Mesendoderm (in vitro differentiated cells): Measurements from ENCODE around the gene SOD3.

Experiments
- DNase-seq: peaks from one replicate; pipeline ENCODE4 v3.0.0; 2013
- H2AK5ac ChIP-seq: 2 replicates; pipeline ENCODE4 v1.6.1; 2013; ENCODE audit warnings: low read length, inconsistent platforms
- H2BK120ac ChIP-seq: 2 replicates; pipeline ENCODE4 v1.6.1; 2013; ENCODE audit warnings: low read depth, mild to moderate bottlenecking, low read length, moderate library complexity, mixed read lengths
- H2BK15ac ChIP-seq: replicated peaks from 2 replicates; pipeline ENCODE4 v1.6.1; 2013; ENCODE audit warnings: low read depth, mild to moderate bottlenecking, moderate library complexity
- H2BK5ac ChIP-seq: 2 replicates; pipeline ENCODE4 v1.6.1; 2013; ENCODE audit warnings: low read length, inconsistent platforms
- H3K18ac ChIP-seq: 2 replicates; pipeline ENCODE4 v1.6.1; 2013; ENCODE audit warnings: mild to moderate bottlenecking, low read length, mixed read lengths
- H3K23ac ChIP-seq: one replicate; pipeline ENCODE4 v1.6.1; 2013; ENCODE audit warnings: low read length
- H3K27ac ChIP-seq: 2 replicates; pipeline ENCODE4 v1.5.1; 2013; ENCODE audit warnings: low read depth, mild to moderate bottlenecking, inconsistent platforms, low read length, moderate library complexity
- H3K27me3 ChIP-seq: 2 replicates; pipeline ENCODE4 v1.6.1; 2013; ENCODE audit warnings: low read length, control low read depth, mild to moderate bottlenecking, inconsistent platforms; ENCODE audit not compliant: insufficient read depth, poor library complexity
- H3K36me3 ChIP-seq: 2 replicates; pipeline ENCODE4 v1.6.1; 2013; ENCODE audit warnings: low read length, inconsistent platforms; ENCODE audit not compliant: control insufficient read depth, insufficient read depth
- H3K4ac ChIP-seq: one replicate; pipeline ENCODE4 v1.6.1; 2013; ENCODE audit warnings: low read depth, mild to moderate bottlenecking, low read length, moderate library complexity
- H3K4me1 ChIP-seq: 2 replicates; pipeline ENCODE4 v1.6.1; 2013; ENCODE audit warnings: low read depth, low read length, inconsistent platforms; ENCODE audit not compliant: control insufficient read depth
- H3K4me2 ChIP-seq: 2 replicates; pipeline ENCODE4 v1.6.1; 2013; ENCODE audit warnings: low read length
- H3K4me3 ChIP-seq: 2 replicates; pipeline ENCODE4 v1.5.1; 2013; ENCODE audit warnings: mild to moderate bottlenecking, low read length
- H3K56ac ChIP-seq: one replicate; pipeline ENCODE4 v1.6.1; 2013; ENCODE audit warnings: low read length
- H3K79me1 ChIP-seq: 2 replicates; pipeline ENCODE4 v1.6.1; 2013; ENCODE audit warnings: low read length, inconsistent platforms
- H3K79me2 ChIP-seq: 2 replicates; pipeline ENCODE4 v1.6.1; 2013; ENCODE audit warnings: mild to moderate bottlenecking, low read length; ENCODE audit not compliant: control insufficient read depth, insufficient read depth
- H3K9ac ChIP-seq: 2 replicates; pipeline ENCODE4 v1.6.1; 2013; ENCODE audit warnings: low read length, inconsistent platforms
- H4K5ac ChIP-seq: one replicate; pipeline ENCODE4 v1.6.1; 2013; ENCODE audit warnings: low read length
- H4K8ac ChIP-seq: one replicate; pipeline ENCODE4 v1.6.1; 2013; ENCODE audit warnings: low read depth, mild to moderate bottlenecking, control low read depth, low read length, moderate library complexity
- WGBS: extraction: QIAGEN DNeasy Blood & Tissue Kit; methylation state at CpG from one replicate; pipeline ENCODE4 v1.1.7; 2013; ENCODE audit warnings: low lambda C conversion rate, missing lambda C conversion rate; ENCODE audit not compliant: insufficient coverage; ENCODE audit errors: extremely low coverage; 5-methylcytosine and 5-hydroxymethylcytosine counted together

Gene SOD3

DNA sequence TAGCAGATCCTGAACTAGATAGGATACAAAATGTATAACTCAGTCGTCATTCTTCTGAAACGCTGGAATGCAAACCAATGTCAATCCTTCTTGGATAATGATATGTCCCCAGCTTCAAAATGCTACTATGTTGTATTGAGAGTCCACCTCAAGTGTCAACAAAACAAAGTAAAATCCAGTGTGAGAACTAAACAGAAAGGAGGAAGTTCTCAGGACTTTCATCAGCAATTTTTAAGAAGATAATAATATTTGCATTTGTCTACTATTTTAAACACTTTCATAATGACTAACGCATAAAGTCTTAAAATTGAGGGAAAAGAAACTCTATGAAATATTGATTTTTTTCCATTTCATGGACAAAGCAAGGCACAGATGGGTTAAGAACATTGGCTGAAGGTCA, 36.3 kb downstream of the SOD3 start:
- Histone ChIP-seq H3K18ac (no peak overlapping the region), H3K56ac (no peak overlapping the region), H3K27ac (no peak overlapping the region), H4K5ac (no peak overlapping the region), H3K79me1 (no peaks in the 10 kb centered on the region), H2BK120ac (no peak overlapping the region), H3K4ac (no peak overlapping the region), H3K4me1 (no peaks in the 10 kb centered on the region), H2BK15ac (no peak overlapping the region), H2BK5ac (no peak overlapping the region), H2AK5ac (no peak overlapping the region), H3K4me3 (no peak overlapping the region), H3K9ac (no peak overlapping the region), H3K36me3 (no peaks in the 10 kb centered on the region), H3K27me3 (no peaks in the 10 kb centered on the region), H3K79me2 (no peaks in the 10 kb centered on the region), H3K23ac (no peak overlapping the region), H3K4me2 (no peak overlapping the region), H4K8ac (no peak overlapping the region)
- DNase-seq, result no peak
- no CpG with 5 or more reads among the region's 3 CpGs for whole genome bisulfite sequencing

DNA sequence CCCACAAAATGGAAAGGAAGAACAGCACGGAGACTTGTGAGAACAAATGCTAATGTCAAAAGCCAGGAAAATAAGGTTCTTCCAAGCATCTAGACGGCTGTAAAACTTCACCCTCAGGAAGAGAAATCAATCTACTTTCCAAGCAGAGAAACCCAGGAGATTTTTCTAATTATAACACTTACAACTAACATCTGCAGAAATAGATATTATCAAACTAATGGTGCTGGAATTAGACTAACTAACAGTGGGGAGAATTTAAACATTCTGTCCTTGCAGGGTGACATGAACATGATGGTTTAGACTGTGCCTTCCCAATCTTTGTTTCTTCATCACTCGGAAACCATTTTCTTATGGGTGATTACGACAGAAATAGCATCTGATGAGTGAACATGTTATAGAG, 40.3 kb downstream of the SOD3 start:
- H3K79me1 ChIP-seq, result no peaks in the 10 kb centered on the region
- H2BK120ac ChIP-seq, result no peak overlapping the region
- no peak overlapping the region for H3K18ac ChIP-seq
- no peak overlapping the region for H3K27ac ChIP-seq
- no peak for DNase-seq
- H2BK5ac ChIP-seq, result no peak overlapping the region
- no peaks in the 10 kb centered on the region for H3K36me3 ChIP-seq
- H2AK5ac ChIP-seq, result no peak overlapping the region
- H3K27me3 ChIP-seq, result no peaks in the 10 kb centered on the region
- H3K79me2 ChIP-seq, result no peaks in the 10 kb centered on the region
- no peak overlapping the region for H3K23ac ChIP-seq
- no peak overlapping the region for H3K4me3 ChIP-seq
- H4K8ac ChIP-seq, result no peak overlapping the region
- no peak overlapping the region for H3K4ac ChIP-seq
- no CpG with 5 or more reads among the region's 4 CpGs for WGBS
- H3K4me2 ChIP-seq, result no peak overlapping the region
- H4K5ac ChIP-seq, result no peak overlapping the region
- no peak overlapping the region for H3K9ac ChIP-seq
- no peaks in the 10 kb centered on the region for H3K4me1 ChIP-seq
- no peak overlapping the region for H2BK15ac ChIP-seq
- no peak overlapping the region for H3K56ac ChIP-seq

- Histone ChIP-seq H2BK15ac (no peak overlapping the region), H3K4me3 (no peak overlapping the region), H2BK120ac (no peak overlapping the region), H3K23ac (no peak overlapping the region), H3K27me3 (no peaks in the 10 kb centered on the region), H3K4me2 (no peak overlapping the region), H3K9ac (no peak overlapping the region), H3K4ac (no peak overlapping the region), H3K36me3 (no peaks in the 10 kb centered on the region), H2AK5ac (no peak overlapping the region), H3K4me1 (no peaks in the 10 kb centered on the region), H3K79me1 (no peaks in the 10 kb centered on the region), H2BK5ac (no peak overlapping the region), H3K18ac (no peak overlapping the region), H3K56ac (no peak overlapping the region), H4K8ac (no peak overlapping the region), H3K79me2 (no peaks in the 10 kb centered on the region), H3K27ac (no peak overlapping the region), H4K5ac (no peak overlapping the region)
- WGBS, result no CpG with 5 or more reads among the region's 6 CpGs
- DNase-seq, result no peak
Measured at GRCh38 chr4:24836661-24837242, 41.4 kb downstream of the SOD3 start.

DNA sequence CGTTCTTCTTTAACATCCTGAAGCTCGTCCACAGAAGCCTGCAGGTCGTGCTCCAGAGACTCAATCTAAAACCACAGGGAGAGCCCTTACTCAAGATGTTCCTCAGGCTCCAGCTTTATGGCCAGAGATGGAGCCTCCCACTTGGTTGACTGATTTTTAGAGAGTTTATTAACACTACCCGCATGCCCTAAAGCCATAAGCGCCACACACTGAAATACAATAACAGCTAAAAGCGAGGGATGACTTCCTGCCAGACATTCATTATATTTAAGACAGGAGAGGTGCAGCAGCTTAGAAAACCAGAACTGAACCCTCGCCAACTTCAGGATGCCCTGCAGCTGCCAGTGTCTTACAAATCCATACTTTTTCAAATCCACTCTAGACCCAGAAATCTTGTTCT, 42.0 kb downstream of the SOD3 start:
- H3K36me3 ChIP-seq, result no peaks in the 10 kb centered on the region
- no peak overlapping the region for H3K9ac ChIP-seq
- no peak overlapping the region for H4K8ac ChIP-seq
- DNase-seq, result no peak
- H2BK5ac ChIP-seq, result no peak overlapping the region
- no peaks in the 10 kb centered on the region for H3K4me1 ChIP-seq
- no peak overlapping the region for H3K23ac ChIP-seq
- no peak overlapping the region for H3K4me3 ChIP-seq
- no peaks in the 10 kb centered on the region for H3K27me3 ChIP-seq
- no peak overlapping the region for H2BK15ac ChIP-seq
- no peak overlapping the region for H3K27ac ChIP-seq
- H4K5ac ChIP-seq, result no peak overlapping the region
- WGBS, result no CpG with 5 or more reads among the region's 7 CpGs
- no peak overlapping the region for H3K4me2 ChIP-seq
- H3K56ac ChIP-seq, result no peak overlapping the region
- H3K79me1 ChIP-seq, result no peaks in the 10 kb centered on the region
- no peak overlapping the region for H2AK5ac ChIP-seq
- H3K18ac ChIP-seq, result no peak overlapping the region
- no peaks in the 10 kb centered on the region for H3K79me2 ChIP-seq
- H3K4ac ChIP-seq, result no peak overlapping the region
- H2BK120ac ChIP-seq, result no peak overlapping the region

DNA sequence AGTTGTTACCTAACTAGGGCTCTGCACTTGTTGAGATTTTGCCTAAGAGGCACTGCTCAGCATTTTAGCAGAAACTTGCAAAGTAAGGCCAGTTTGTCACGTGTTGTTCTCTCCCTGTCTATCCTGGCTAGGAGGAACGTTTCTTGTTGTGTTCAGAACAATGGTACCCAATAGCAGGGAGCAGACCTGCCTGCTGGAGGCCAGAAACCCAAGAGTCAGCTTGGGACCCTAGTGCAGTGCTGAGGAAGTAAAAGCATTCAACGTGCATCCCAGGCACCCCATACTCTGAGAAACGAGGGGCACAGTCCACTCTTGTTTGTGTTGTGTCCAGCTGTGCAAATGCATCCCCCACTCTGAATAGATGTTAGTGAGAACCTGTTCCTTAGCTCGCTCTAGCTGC, 42.4 kb downstream of the SOD3 start:
- H3K9ac ChIP-seq, result no peak overlapping the region

DNA sequence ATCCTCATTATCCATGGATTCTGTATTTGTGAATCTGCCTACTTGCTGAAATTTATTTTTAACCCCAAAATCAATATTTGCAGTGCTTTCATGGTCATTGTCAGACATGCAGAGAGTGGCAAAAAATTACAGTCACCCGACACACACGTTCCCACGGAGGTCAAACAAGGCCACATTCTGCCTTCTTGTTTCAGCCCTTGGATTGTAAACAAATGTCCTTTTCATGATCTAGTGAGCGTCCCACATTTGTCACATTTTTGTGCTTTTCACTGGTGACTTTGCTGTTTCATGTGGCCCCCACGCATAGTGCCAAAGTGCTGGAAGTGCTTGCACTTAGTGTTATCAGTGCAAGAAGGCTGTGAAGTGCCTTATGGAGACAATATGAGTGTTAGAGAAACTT, 45.0 kb downstream of the SOD3 start:
- Histone ChIP-seq H3K36me3 (no peaks in the 10 kb centered on the region), H3K4me3 (no peak overlapping the region), H3K79me1 (no peaks in the 10 kb centered on the region), H4K5ac (no peak overlapping the region), H2BK120ac (no peak overlapping the region), H3K56ac (no peak overlapping the region), H2BK5ac (no peak overlapping the region), H2AK5ac (no peak overlapping the region), H3K4me1 (no peaks in the 10 kb centered on the region), H3K27ac (no peak overlapping the region), H3K4me2 (no peak overlapping the region), H3K79me2 (no peaks in the 10 kb centered on the region), H2BK15ac (no peak overlapping the region), H3K27me3 (no peaks in the 10 kb centered on the region), H3K9ac (no peak overlapping the region), H3K18ac (no peak overlapping the region), H3K23ac (no peak overlapping the region), H4K8ac (no peak overlapping the region), H3K4ac (no peak overlapping the region)
- no CpG with 5 or more reads among the region's 5 CpGs for WGBS
- DNase-seq, result no peak

More for the DNA sequence above, 42.4 kb downstream of the SOD3 start:
- H3K23ac ChIP-seq, result no peak overlapping the region
- DNase-seq, result no peak
- no peaks in the 10 kb centered on the region for H3K79me2 ChIP-seq
- no peak overlapping the region for H2BK120ac ChIP-seq
- no peak overlapping the region for H4K5ac ChIP-seq
- no peak overlapping the region for H4K8ac ChIP-seq
- no peak overlapping the region for H3K4me2 ChIP-seq
- no peaks in the 10 kb centered on the region for H3K27me3 ChIP-seq
- H3K79me1 ChIP-seq, result no peaks in the 10 kb centered on the region
- H2AK5ac ChIP-seq, result no peak overlapping the region
- no peak overlapping the region for H3K27ac ChIP-seq
- H2BK5ac ChIP-seq, result no peak overlapping the region
- no peak overlapping the region for H3K56ac ChIP-seq
- WGBS, result no CpG with 5 or more reads among the region's 5 CpGs
- H3K36me3 ChIP-seq, result no peaks in the 10 kb centered on the region
- no peak overlapping the region for H3K18ac ChIP-seq
- H3K4ac ChIP-seq, result no peak overlapping the region
- no peak overlapping the region for H2BK15ac ChIP-seq
- no peak overlapping the region for H3K4me3 ChIP-seq
- H3K4me1 ChIP-seq, result no peaks in the 10 kb centered on the region
